Germinal center (tissue), 1 donor: ENCODE results near the gene SPTLC2.
"Not testable (repeated sequence)": the region's sequence is repeated elsewhere in the genome, so short reads cannot be mapped to it uniquely, and the experiment has no call there.

Source experiments
- DNase-seq: peaks from one replicate; pipeline ENCODE4 v3.0.0; 2012; ENCODE audit warnings: mixed read lengths, low spot score

SPTLC2 gene

DNA sequence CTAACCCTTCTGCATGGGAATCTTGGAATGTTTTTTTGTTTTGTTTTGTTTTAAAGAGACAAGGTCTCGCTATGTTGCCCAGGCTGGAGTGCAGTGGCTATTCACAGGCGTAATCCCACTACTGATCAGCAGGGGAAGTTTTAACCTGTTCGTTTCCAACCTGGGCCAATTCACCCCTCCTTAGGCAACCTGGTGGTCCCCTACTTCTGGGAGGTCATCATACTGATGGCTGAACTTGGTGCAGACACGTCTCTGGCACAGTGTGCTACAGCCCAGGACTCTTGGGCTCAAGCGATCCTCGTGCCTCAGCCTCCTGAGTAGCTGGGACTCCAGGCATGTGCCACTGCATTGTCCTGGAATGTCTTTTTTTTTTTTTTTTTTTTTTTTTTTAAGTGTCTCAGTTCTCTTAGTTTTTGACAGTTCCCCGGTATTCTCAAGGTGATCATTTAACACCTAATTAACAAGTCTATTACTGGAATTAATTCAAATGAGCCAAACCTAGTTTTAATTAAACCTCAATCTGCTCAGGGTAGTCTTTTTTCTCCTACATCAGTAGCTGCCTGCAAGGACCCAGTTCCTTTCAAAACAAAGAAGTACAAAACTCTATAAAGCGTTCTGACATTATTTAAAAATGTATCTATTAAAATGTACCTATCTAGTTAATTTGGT is 68.8 kb downstream of the SPTLC2 start:
- DNase-seq = no peak

- DNase-seq = not testable (repeated sequence)
Observed at GRCh38 chr14:77545171-77545570, 71.3 kb downstream of the SPTLC2 start.

- no peak for DNase-seq
Observed at GRCh38 chr14:77544571-77544970, 71.9 kb downstream of the SPTLC2 start.

- no peak for DNase-seq
Observed at GRCh38 chr14:77543637-77544334, 72.7 kb downstream of the SPTLC2 start.

DNA sequence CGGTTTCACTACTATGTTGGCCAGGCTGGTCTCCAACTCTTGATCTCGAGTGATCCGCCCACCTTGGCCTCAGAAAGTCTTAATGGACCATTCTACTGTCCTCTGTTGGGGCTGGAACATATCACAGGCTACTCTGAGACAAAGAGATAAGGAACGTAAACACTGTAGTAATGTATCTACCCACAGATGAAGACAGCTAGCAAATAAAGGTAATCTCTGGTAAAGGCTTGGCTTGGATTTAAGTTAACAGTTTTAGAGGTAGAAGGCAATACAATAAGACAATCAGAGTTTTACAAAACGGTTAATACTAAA is 73.2 kb downstream of the SPTLC2 start:
- DNase-seq = no peak

GRCh38 chr14:77542421-77543239 is 73.8 kb downstream of the SPTLC2 start:
- DNase-seq = no peak

DNA sequence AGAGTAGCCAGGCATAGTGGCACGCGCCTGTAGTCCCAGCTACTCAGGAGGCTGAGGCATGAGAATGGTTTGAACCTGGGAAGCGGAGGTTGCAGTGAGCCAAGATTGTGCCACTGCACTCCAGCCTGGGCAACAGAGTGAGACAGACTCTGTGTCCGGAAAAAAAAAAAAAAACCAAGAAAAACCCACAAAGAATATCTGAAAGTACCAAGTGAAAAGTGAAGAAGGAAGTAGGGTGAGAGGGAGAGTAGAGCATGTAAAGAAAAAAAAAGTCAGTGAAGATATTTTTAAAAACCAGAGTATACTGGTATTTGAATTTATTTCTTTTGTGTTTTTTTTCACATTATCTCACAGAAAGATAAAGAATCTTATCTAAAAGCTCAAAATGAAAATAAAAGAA is 74.5 kb downstream of the SPTLC2 start:
- DNase-seq = no peak

DNA sequence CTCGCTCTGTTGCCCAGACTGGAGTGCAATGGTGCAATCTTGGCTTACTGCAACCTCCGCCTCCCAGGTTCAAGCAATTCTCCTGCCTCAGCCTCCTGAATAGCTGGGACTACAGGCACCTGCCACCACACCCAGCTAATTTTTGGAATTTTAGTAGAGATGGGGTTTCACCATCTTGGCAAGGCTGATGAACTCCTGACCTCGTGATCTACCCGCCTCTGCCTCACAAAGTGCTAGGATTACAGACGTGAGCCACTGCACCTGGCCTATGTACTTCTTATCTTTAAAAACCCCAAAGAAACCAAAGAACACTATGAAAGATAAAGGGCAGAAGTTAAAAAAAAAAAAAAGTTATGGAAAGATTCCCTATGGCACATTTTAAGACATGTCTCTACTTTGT is 79.5 kb downstream of the SPTLC2 start:
- not testable (repeated sequence) for DNase-seq

GRCh38 chr14:77531071-77531470 is 85.4 kb downstream of the SPTLC2 start:
- no peak for DNase-seq

GRCh38 chr14:77529963-77530362 is 86.5 kb downstream of the SPTLC2 start:
- no peak for DNase-seq

DNA sequence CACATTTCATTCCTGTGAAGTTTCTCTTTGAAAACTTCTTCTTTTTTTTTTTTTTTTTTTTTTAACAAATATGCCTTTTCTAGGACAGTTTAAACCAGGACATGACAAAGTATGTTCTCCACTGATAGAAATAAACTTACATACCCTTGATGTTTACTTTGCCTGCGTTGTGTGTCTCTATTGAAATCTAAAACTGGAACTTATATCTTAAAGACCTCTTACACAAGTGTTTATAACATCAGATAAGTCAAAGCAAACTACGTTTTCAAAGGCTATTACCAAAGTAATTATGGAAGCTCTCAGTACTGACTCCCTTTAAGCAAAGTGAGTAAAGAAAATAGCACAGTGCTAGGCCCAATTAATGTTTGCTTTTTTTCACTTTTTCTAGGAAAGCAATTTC is 87.2 kb downstream of the SPTLC2 start:
- DNase-seq = no peak

GRCh38 chr14:77528701-77529100 is 87.7 kb downstream of the SPTLC2 start:
- DNase-seq = not testable (repeated sequence)

DNA sequence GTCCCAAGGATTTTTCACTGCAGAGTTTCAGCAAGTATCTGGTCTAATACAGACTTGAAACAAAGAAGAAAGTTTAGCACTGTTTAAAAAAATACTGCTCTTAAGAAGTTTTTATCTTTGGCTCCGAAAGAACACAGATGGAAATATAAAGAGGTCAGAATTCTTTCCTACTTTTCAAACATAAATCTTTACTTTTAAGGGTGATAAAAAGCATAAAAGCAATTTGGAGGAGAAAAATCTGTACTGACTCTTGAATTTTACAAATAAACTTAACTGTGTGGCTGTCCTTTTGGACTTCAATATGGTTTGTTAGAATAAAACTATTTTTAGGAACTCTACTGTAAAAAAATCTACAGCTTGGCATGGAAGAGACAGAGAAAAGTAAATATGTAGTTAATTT is 90.2 kb downstream of the SPTLC2 start:
- no peak for DNase-seq

- DNase-seq = no peak
Observed at GRCh38 chr14:77524536-77524935, 91.9 kb downstream of the SPTLC2 start.

DNA sequence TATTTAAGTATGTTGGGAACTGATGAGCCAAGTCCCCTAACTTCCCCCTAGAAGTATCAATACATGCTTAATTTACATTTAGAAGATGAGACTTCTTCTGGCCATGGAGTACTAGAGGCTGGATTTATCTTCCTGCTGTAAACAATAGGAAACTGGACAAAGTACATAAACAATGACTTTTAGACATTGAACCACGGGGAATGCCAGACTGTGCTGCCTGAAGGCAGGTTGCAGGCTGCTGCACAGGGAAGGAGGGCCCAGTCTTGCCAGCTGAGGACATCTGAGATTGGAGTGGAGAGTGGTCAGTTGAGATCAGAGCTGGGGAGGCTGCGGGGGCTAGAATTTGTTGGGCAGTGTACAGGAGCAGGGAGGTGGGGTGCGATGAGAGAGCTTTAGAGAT is 93.3 kb downstream of the SPTLC2 start:
- DNase-seq = no peak

DNA sequence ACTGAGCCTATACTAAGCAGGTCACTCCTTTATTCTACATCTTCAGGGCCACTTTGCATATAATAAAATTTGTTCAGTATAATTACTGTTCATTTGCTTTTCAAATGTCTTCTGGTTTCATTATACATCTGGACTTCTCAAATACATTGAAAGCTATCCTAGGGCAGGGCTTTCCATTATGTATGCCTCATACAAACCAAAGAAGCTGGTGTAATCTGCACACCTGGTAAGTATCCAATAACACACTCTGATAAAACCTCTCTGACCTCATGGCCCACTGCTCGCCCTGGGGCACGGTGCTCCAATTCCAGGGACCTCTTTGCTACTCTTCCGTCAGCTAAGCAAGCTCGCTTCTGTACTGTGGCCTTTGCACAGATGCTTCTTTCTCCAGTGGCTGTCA is 95.9 kb downstream of the SPTLC2 start:
- no peak for DNase-seq

DNA sequence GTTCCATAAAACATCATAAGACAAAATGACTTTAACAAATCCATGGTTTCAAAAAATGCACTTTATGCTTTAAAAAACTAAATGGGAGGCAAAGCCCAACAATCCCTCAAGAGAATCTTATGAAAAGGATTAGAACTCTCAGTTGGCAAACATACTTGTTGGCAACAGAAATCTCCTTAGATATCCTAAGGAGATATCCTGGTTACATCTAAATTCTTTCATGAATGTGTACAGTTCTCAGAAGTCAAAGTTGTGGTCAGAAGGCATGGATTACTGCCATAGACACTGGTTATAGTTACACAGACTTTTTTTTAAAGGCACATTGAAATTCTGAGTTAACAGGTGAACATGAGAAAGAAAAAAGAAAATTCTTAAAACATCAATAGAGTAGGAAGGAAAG is 100.3 kb downstream of the SPTLC2 start:
- no peak for DNase-seq

- no peak for DNase-seq
Observed at GRCh38 chr14:77511486-77512162, 104.8 kb downstream of the SPTLC2 start.

DNA sequence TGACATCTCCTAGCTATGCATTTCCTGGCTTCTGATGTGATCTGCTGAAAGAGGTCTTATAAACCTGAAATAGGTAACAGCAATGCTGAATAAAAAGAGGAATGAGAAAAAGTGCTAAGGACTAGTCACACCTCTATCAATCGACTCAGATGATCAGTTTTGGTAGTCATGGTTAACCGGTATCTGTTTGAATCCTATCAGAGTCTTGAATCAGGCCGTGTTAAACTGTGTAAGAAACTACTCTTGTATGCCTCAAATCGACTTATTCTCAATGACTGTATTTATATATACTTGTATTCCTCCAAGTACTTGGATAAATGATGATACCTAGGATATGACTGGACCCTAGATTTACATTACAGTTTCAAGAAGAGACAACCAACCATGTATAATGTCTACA is 107.1 kb downstream of the SPTLC2 start:
- DNase-seq = no peak

DNA sequence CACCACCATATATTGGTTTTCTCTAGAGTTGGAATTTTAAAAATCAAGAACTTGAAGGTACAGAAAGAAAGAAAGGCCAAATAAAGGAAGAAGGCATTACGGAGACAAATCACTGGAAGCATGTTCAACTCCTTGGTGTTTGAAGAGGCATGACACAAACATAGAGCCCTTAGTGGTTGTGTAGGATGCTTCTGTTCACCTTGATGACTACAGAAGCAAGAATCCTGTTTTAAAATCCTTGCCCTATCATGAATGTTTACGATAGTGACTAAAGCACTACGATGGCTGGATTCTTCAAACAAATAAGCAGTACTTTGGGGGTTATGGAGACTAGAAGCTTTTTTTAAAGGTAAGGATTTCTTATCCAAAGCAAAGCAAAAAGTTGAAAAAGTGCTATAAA is 107.6 kb downstream of the SPTLC2 start:
- no peak for DNase-seq

DNA sequence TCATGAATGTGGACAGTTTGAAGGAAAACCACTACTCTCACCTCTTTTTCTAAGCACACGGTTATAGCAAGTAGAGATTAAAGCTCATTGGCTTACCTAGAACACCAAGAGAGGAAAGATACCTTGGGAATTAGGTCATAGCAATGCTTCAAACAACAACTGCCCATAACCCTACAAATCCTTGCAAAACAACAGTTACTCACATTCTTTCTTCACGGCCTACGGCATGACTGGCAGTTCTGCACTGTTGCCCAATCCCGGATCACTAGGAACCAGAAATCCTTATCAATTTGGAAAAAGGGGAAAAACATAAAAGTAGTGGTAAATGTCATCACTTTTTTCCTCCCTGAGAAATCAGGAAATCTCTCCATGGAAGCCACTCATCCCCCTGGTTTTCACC is 108.2 kb downstream of the SPTLC2 start:
- no peak for DNase-seq

- DNase-seq = no peak
Observed at GRCh38 chr14:77507762-77508161, 108.7 kb downstream of the SPTLC2 start.

- no peak for DNase-seq
Observed at GRCh38 chr14:77505031-77505430, 111.4 kb downstream of the SPTLC2 start.
